Fibroblast of lung (primary cell): ENCODE results near the gene TOR2A. TPM values are rescaled to one million over a fixed set of nuclear protein-coding genes. Genes with fewer than 3 reads are reported as not detected.

Experiments
- DNase-seq, 2 donors: peaks; one replicate each; pipeline versions ENCODE4 v3.0.0 to v3.0.0-alpha.2; 2010; ENCODE audit warnings: low read depth in 2 of 2
- H2AFZ ChIP-seq: 2 replicates; pipeline ENCODE4 v1.5.1; 2012; ENCODE audit warnings: low read length, control low read depth, inconsistent platforms
- H3K27ac ChIP-seq: 2 replicates; pipeline ENCODE4 v1.5.1; 2011; ENCODE audit warnings: low read length, control low read depth; ENCODE audit not compliant: insufficient read depth
- H3K27me3 ChIP-seq: 2 replicates; pipeline ENCODE4 v1.5.1; 2011; ENCODE audit warnings: mild to moderate bottlenecking, low read length; ENCODE audit not compliant: control insufficient read depth, insufficient read depth
- H3K36me3 ChIP-seq: 2 replicates; pipeline ENCODE4 v1.5.1; 2011; ENCODE audit warnings: low read length; ENCODE audit not compliant: control insufficient read depth, insufficient read depth
- H3K4me1 ChIP-seq: 2 replicates; pipeline ENCODE4 v1.5.1; 2011; ENCODE audit warnings: low read length; ENCODE audit not compliant: control insufficient read depth, insufficient read depth; ENCODE audit errors: extremely low read depth
- H3K4me2 ChIP-seq: 2 replicates; pipeline ENCODE4 v1.5.1; 2011; ENCODE audit warnings: low read length, control low read depth; ENCODE audit not compliant: insufficient read depth; ENCODE audit errors: extremely low read depth
- H3K4me3 ChIP-seq, 4 experiments: fragments of 200-600 bp in 1 of 4; sonication (generic) in 1 of 4; replicated peaks in 1 of 4; 2 replicates each; pipeline ENCODE4 v1.5.1; 2011 to 2016; ENCODE audit warnings: low read length in 4 of 4, low read depth in 3 of 4, mild to moderate bottlenecking in 3 of 4, control low read depth in 2 of 4, inconsistent platforms in 1 of 4, mixed read lengths in 1 of 4; ENCODE audit not compliant: insufficient read depth in 1 of 4; ENCODE audit errors: control extremely low read depth in 1 of 4
- H3K79me2 ChIP-seq: 2 replicates; pipeline ENCODE4 v1.5.1; 2012; ENCODE audit warnings: mild to moderate bottlenecking, low read length, inconsistent platforms; ENCODE audit not compliant: control insufficient read depth, insufficient read depth
- H3K9ac ChIP-seq: 2 replicates; pipeline ENCODE4 v1.5.1; 2011; ENCODE audit warnings: mild to moderate bottlenecking, low read length, control low read depth; ENCODE audit not compliant: insufficient read depth
- H3K9me3 ChIP-seq: 2 replicates; pipeline ENCODE4 v1.5.1; 2012; ENCODE audit warnings: low read depth, low read length; ENCODE audit not compliant: control insufficient read depth, insufficient read depth
- H4K20me1 ChIP-seq: 2 replicates; pipeline ENCODE4 v1.5.1; 2011; ENCODE audit warnings: low read length; ENCODE audit not compliant: control insufficient read depth, insufficient read depth; ENCODE audit errors: extremely low read depth
- CTCF ChIP-seq, 2 donors: IDR thresholded peaks in 1 of 2; conservative IDR thresholded peaks in 1 of 2; 1 replicate in 1 of 2; 2 replicates in 1 of 2; pipeline ENCODE4 v1.5.1; 2011 to 2012; ENCODE audit warnings: low read length in 2 of 2, control low read depth in 1 of 2, inconsistent platforms in 1 of 2, low read depth in 1 of 2, mild to moderate bottlenecking in 1 of 2
- EZH2 ChIP-seq: IDR thresholded peaks from 2 replicates; pipeline ENCODE4 v1.5.1; 2012; ENCODE audit warnings: low read length, control low read depth, mild to moderate bottlenecking; ENCODE audit errors: missing control alignments
- polyA plus RNA-seq, 2 donors: library from polyadenylated mRNA; depleted of rRNA in 1 of 2; stranded (reverse) in 1 of 2; unstranded in 1 of 2; fragments of >200 nt; gene quantifications; 2 replicates each; pipeline ENCODE4 v1.2.1, GENCODE V29; 2011 to 2012; ENCODE audit warnings: missing spikeins in 1 of 2
- total RNA-seq: library from RNA; depleted of rRNA; stranded (reverse); fragments of >200 nt; gene quantifications from 2 replicates; pipeline ENCODE4 v1.2.1, GENCODE V29; 2014

Gene TOR2A
- total and polyA plus RNA-seq, 2 donors (not counting 1 experiment from before 2014, with no cell fraction given) = 3.6 to 5.0 TPM

DNA sequence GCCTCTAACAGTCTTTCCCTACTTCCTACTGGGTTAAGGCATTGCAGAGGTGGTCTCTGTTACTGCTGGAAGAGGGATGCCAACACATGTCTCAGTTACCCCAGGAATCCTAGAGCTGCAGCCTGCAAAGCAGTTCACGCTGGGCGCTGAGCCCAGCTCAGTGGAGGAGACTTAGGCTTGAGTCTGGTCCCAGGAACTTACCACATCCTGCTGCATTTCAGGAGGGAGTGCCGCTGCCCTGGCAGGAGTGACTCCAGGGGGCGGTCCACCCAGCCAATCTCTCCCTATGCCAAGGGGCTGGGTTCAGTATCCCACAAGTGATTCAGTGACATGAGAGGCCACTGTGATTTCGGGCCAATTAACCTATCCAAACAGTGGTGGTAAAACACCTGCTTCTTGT, 11.7 kb downstream of the TOR2A start:
- Histone ChIP-seq H4K20me1 (no peaks in the 10 kb centered on the region), H3K4me1 (peaks cover 12% of the 10 kb centered on the region), H3K9ac (no peak overlapping the region), H2AFZ (no peak overlapping the region), H3K4me2 (peak overlapping the region; percentile 8), H3K9me3 (no peaks in the 10 kb centered on the region), H3K4me3 (no peak overlapping the region), H3K27ac (no peak overlapping the region), H3K79me2 (no peaks in the 10 kb centered on the region), H3K27me3 (no peaks in the 10 kb centered on the region), H3K36me3 (no peaks in the 10 kb centered on the region)
- TF ChIP-seq CTCF (conservative IDR thresholded peaks at IDR 0.05 in 1 of 2, IDR thresholded peaks at IDR 0.05 in 1 of 2; ENCODE audit: low read depth in 1 of 2, low read length in 2 of 2) (peak; percentile 4 to 20), EZH2 (no peak)
- DNase-seq = peak; percentile 67 to 87

DNA sequence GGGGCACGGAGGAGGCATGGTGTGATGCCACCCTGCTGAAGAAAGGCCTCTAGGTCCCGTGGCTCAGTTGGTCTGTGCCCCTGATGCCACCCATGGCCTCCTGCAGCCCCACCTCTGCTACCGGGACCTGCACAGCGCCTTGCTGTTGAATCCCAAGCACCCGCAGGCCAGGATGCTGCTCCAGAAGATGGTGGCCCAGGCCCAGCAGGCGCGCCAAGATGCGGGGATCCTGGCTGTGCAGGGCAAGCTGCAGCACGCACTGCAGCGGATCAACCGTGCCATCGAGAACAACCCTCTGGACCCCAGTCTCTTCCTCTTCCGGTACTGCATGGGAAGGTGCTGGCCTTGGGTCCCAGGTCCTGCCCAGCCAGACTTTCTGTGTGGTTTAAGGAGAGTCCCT, 12.1 kb downstream of the TOR2A start:
- DNase-seq = no peak
- Histone ChIP-seq H3K36me3 (no peaks in the 10 kb centered on the region), H2AFZ (no peak overlapping the region), H3K27me3 (no peaks in the 10 kb centered on the region), H3K27ac (no peak overlapping the region), H4K20me1 (no peaks in the 10 kb centered on the region), H3K9me3 (no peaks in the 10 kb centered on the region), H3K4me3 (no peak overlapping the region), H3K4me1 (peaks cover 12% of the 10 kb centered on the region), H3K4me2 (peak overlapping the region; percentile 8), H3K79me2 (no peaks in the 10 kb centered on the region), H3K9ac (no peak overlapping the region)
- TF ChIP-seq EZH2 = no peak
- TF ChIP-seq CTCF (conservative IDR thresholded peaks at IDR 0.05 in 1 of 2, IDR thresholded peaks at IDR 0.05 in 1 of 2; ENCODE audit: low read depth in 1 of 2, low read length in 2 of 2) = no peak

- DNase-seq = no peak
- Histone ChIP-seq H4K20me1 (no peaks in the 10 kb centered on the region), H3K4me2 (no peak overlapping the region), H3K9me3 (no peaks in the 10 kb centered on the region), H3K79me2 (no peaks in the 10 kb centered on the region), H3K4me3 (no peak overlapping the region), H3K27me3 (no peaks in the 10 kb centered on the region), H3K27ac (no peak overlapping the region), H3K36me3 (no peaks in the 10 kb centered on the region), H2AFZ (no peak overlapping the region), H3K4me1 (peaks cover 12% of the 10 kb centered on the region), H3K9ac (no peak overlapping the region)
- no peak for TF ChIP-seq CTCF (conservative IDR thresholded peaks at IDR 0.05 in 1 of 2, IDR thresholded peaks at IDR 0.05 in 1 of 2; ENCODE audit: low read depth in 1 of 2, low read length in 2 of 2)
- TF ChIP-seq EZH2 = no peak
These were observed 12.9 kb downstream of the TOR2A start for GRCh38 chr9:127722055-127722745.
